Neuron (in vitro differentiated cells): ENCODE data around the gene PLS3.

Experiments used
- H2AFZ ChIP-seq: one replicate; pipeline ENCODE4 v1.6.1; 2013; ENCODE audit warnings: low read depth, mild to moderate bottlenecking, inconsistent platforms, low read length, moderate library complexity
- H3K27me3 ChIP-seq: one replicate; pipeline ENCODE4 v1.6.1; 2013; ENCODE audit warnings: low read length; ENCODE audit not compliant: insufficient read depth
- H3K36me3 ChIP-seq: one replicate; pipeline ENCODE4 v1.6.1; 2013; ENCODE audit warnings: low read length; ENCODE audit not compliant: insufficient read depth
- H3K4me1 ChIP-seq: one replicate; pipeline ENCODE4 v1.6.1; 2013; ENCODE audit warnings: low read length; ENCODE audit not compliant: insufficient read depth
- H3K4me3 ChIP-seq: 2 replicates; pipeline ENCODE4 v1.5.1; 2013; ENCODE audit warnings: mild to moderate bottlenecking, low read length, moderate library complexity
- H3K9me3 ChIP-seq: one replicate; pipeline ENCODE4 v1.6.1; 2013; ENCODE audit warnings: low read length

PLS3 gene

GRCh38 chrX:115579786-115580294 lies 18.9 kb downstream of the PLS3 start:
- H3K27me3 ChIP-seq: no peaks in the 10 kb centered on the region
- no peaks in the 10 kb centered on the region for H3K4me1 ChIP-seq
- H3K4me3 ChIP-seq: no peak overlapping the region
- no peak overlapping the region for H2AFZ ChIP-seq
- H3K36me3 ChIP-seq: no peaks in the 10 kb centered on the region
- H3K9me3 ChIP-seq: no peaks in the 10 kb centered on the region

GRCh38 chrX:115581759-115582615 lies 21.0 kb downstream of the PLS3 start:
- H3K4me3 ChIP-seq: no peak overlapping the region
- no peaks in the 10 kb centered on the region for H3K9me3 ChIP-seq
- H2AFZ ChIP-seq: no peak overlapping the region
- H3K4me1 ChIP-seq: no peaks in the 10 kb centered on the region
- H3K36me3 ChIP-seq: no peaks in the 10 kb centered on the region
- H3K27me3 ChIP-seq: no peaks in the 10 kb centered on the region

GRCh38 chrX:115582616-115583495 lies 21.9 kb downstream of the PLS3 start:
- Histone ChIP-seq H3K27me3 (no peaks in the 10 kb centered on the region), H3K9me3 (no peaks in the 10 kb centered on the region)

DNA sequence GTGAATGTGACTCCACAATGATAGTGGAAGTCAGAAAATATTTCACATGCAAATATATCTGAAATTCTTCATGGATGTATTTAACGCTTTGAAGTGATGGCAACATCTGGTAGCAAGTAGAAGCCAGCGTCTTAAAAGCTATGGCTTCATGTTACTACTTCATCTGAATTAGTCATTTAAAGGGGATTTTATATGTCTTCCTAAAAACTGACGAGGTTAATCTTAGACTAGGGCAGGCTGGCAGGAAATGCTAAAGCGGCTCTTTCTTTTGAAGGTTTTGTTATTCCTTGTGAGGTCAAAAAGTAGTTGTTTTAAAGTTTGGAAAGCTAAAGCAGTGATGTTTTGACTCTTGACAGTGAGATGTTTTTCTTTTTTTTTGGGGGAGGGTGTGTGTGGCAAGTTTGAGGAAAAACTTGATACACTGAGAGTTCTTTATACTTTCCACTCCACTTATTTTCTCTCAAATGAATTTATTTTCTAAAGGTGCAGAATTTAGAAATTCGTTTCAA lies 22.6 kb downstream of the PLS3 start:
- no peaks in the 10 kb centered on the region for H3K9me3 ChIP-seq
- H3K36me3 ChIP-seq: no peaks in the 10 kb centered on the region
- no peaks in the 10 kb centered on the region for H3K4me1 ChIP-seq
- H2AFZ ChIP-seq: no peak overlapping the region
- no peaks in the 10 kb centered on the region for H3K27me3 ChIP-seq
- no peak overlapping the region for H3K4me3 ChIP-seq

More at GRCh38 chrX:115582616-115583495, 21.9 kb downstream of the PLS3 start:
- Histone ChIP-seq H3K36me3 (no peaks in the 10 kb centered on the region), H3K4me3 (no peak overlapping the region), H2AFZ (no peak overlapping the region), H3K4me1 (no peaks in the 10 kb centered on the region)

DNA sequence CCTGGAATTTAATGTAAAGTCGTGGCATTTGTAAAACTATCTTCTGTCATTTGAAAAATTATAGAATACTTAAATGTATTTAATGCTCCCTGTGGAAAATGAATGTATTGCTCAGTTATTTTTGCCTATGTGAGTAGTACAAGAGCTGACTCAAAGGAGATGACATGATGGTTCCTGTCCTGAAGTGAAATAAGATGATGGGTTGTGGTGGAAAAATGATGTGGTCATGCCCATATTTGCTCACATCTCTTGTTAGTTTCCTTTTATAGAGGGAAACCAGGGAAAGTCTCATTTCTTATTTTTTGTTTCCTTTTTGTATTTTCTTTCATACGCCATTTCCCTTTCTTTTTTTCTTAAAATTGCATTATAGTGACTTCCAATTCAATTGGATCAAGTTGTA lies 23.7 kb downstream of the PLS3 start:
- Histone ChIP-seq H2AFZ (no peak overlapping the region), H3K4me3 (no peak overlapping the region), H3K27me3 (no peaks in the 10 kb centered on the region), H3K36me3 (no peaks in the 10 kb centered on the region), H3K4me1 (no peaks in the 10 kb centered on the region), H3K9me3 (no peaks in the 10 kb centered on the region)

GRCh38 chrX:115588179-115588578 lies 27.2 kb downstream of the PLS3 start:
- Histone ChIP-seq H3K27me3 (no peaks in the 10 kb centered on the region), H2AFZ (no peak overlapping the region), H3K4me1 (no peaks in the 10 kb centered on the region)

DNA sequence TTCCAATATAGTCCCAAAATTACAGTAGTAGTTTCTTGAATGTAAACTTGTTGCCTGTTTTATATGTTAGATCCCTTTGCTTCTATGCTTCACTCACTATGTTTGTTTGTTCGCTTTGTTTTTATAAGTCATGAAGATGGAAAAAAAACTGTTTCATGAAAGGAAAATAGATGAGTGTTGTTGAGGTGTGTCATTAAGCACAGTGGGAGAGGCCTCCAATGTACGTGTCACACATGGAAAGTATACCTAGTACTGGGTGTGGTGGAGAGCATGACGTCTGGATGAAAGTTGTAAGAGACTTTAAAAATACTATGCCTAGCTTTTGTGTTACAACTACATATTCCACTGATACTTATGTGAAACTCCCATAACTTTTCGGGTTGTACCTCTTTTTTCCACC lies 28.4 kb downstream of the PLS3 start:
- H3K4me1 ChIP-seq: peaks cover 8% of the 10 kb centered on the region
- H2AFZ ChIP-seq: no peak overlapping the region
- no peaks in the 10 kb centered on the region for H3K27me3 ChIP-seq
- H3K9me3 ChIP-seq: no peaks in the 10 kb centered on the region
- H3K4me3 ChIP-seq: no peak overlapping the region
- no peaks in the 10 kb centered on the region for H3K36me3 ChIP-seq

More at GRCh38 chrX:115588179-115588578, 27.2 kb downstream of the PLS3 start:
- no peaks in the 10 kb centered on the region for H3K9me3 ChIP-seq
- H3K36me3 ChIP-seq: no peaks in the 10 kb centered on the region
- no peak overlapping the region for H3K4me3 ChIP-seq

DNA sequence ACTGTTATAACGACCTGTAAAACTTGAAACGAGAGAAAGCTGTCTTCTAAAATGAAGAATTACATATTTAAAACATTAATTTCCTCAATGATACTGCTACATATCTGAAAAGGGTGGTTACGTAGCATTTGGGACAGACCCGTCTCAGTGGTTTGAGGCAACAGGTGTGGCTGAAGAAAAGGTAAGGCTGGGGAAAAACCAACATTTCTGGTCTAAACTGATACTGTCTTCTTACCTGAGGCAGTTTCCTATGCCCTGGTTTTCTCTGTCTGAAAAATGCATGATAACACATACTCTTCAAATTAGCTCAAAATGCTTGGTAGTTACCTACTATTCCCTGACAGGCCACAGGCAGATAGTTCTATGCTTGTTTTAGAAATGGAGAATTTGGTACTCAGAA lies 30.4 kb downstream of the PLS3 start:
- no peak overlapping the region for H2AFZ ChIP-seq
- H3K27me3 ChIP-seq: no peaks in the 10 kb centered on the region
- no peak overlapping the region for H3K4me3 ChIP-seq
- peaks cover 8% of the 10 kb centered on the region for H3K4me1 ChIP-seq
- H3K36me3 ChIP-seq: no peaks in the 10 kb centered on the region
- H3K9me3 ChIP-seq: no peaks in the 10 kb centered on the region

DNA sequence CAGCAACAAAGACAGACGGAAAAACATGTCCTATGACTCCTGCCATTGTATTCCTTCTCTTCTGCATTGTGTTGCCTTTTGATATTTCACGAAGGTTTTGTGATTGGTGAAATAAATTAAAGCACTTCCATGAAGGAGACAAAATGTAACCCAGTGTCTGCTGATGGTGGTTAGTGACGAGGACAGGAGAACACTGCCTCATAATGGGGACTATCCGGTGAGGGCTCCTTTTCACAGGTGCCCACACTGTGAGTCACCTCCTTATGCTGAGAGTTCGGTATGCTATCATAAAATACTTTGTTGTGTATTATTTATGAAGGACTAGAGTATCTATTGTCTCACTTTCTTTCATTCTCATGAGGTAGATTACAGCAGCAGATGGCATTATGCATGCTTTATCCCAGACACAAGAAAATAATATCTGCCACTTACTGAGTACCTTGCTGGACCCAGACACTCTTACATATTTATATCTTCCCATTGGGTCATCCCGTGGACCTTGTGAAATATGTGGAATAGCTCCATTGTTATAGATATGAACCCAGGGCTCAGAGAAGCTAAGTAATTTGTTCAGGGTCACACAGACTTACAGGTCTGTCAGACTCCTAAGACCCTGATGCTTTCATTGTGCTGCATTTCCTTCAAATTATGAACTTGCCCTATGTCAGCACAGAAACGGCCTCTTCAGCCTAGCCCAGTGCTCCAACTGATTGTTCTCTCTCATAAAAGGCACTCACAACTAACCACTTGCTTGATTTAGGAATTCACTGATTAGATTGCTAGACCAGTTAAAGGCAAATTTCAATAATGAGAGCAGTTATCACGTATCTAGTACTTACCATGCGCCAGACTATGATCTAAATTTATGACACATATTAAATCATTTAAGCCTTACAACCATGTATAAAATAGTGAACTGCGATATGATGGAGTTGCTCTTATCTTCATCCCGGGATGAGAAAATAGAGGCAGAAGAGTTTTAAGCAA lies 31.2 kb downstream of the PLS3 start:
- H3K4me3 ChIP-seq: no peak overlapping the region

GRCh38 chrX:115592997-115593734 lies 32.2 kb downstream of the PLS3 start:
- Histone ChIP-seq H3K4me3 (no peak overlapping the region), H3K36me3 (no peaks in the 10 kb centered on the region), H3K27me3 (peaks cover 2% of the 10 kb centered on the region), H3K9me3 (no peaks in the 10 kb centered on the region), H3K4me1 (peaks cover 8% of the 10 kb centered on the region), H2AFZ (no peak overlapping the region)

More for the DNA sequence above, 31.2 kb downstream of the PLS3 start:
- peaks cover 8% of the 10 kb centered on the region for H3K4me1 ChIP-seq
- no peak overlapping the region for H2AFZ ChIP-seq
- H3K27me3 ChIP-seq: peaks cover under 1% of the 10 kb centered on the region
- H3K36me3 ChIP-seq: no peaks in the 10 kb centered on the region
- no peaks in the 10 kb centered on the region for H3K9me3 ChIP-seq

GRCh38 chrX:115595049-115595448 lies 34.1 kb downstream of the PLS3 start:
- Histone ChIP-seq H3K4me1 (peaks cover 8% of the 10 kb centered on the region), H3K9me3 (no peaks in the 10 kb centered on the region), H2AFZ (peak overlapping the region; percentile 26), H3K27me3 (peaks cover 2% of the 10 kb centered on the region), H3K36me3 (no peaks in the 10 kb centered on the region), H3K4me3 (no peak overlapping the region)
